ENCODE results near the gene CTSA.

- TF ChIP-seq POLR2A (IDR thresholded peaks at IDR 0.05) = no peak
- TF ChIP-seq, protein P1, sequence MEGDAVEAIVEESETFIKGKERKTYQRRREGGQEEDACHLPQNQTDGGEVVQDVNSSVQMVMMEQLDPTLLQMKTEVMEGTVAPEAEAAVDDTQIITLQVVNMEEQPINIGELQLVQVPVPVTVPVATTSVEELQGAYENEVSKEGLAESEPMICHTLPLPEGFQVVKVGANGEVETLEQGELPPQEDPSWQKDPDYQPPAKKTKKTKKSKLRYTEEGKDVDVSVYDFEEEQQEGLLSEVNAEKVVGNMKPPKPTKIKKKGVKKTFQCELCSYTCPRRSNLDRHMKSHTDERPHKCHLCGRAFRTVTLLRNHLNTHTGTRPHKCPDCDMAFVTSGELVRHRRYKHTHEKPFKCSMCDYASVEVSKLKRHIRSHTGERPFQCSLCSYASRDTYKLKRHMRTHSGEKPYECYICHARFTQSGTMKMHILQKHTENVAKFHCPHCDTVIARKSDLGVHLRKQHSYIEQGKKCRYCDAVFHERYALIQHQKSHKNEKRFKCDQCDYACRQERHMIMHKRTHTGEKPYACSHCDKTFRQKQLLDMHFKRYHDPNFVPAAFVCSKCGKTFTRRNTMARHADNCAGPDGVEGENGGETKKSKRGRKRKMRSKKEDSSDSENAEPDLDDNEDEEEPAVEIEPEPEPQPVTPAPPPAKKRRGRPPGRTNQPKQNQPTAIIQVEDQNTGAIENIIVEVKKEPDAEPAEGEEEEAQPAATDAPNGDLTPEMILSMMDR (IDR thresholded peaks at IDR 0.05) = no peak
Measured at GRCh38 chr20:45887346-45887715, 3.8 kb upstream of the CTSA start, which contains the start of gene SPATA25.
